SK-N-SH (cell line): ENCODE measurements around the gene CCDC106. TPM values are rescaled to one million over a fixed set of nuclear protein-coding genes. Genes with fewer than 3 reads are reported as not detected.

Experiments
- CTCF ChIA-PET: fragments of 300-600, 350-600 bp; formaldehyde crosslinking; extraction: SDS; loops from one replicate; lab custom pipeline; 2021; lab: Yijun Ruan, JAX
- POLR2A ChIA-PET: fragments of 350-600 bp; sonication (Branson Sonifier 250); formaldehyde crosslinking; extraction: SDS; loops from one replicate; lab custom pipeline; 2020; ENCODE audit warnings: antibody characterized with exemption, inconsistent platforms; lab: Yijun Ruan, JAX
- DNase-seq: peaks from one replicate; pipeline ENCODE4 v3.0.0; 2012
- H2AFZ ChIP-seq: fragments of 200-600 bp; sonication (generic); 2 replicates; pipeline ENCODE4 v1.8.1; 2016; ENCODE audit warnings: antibody characterized with exemption, mild to moderate bottlenecking, low read depth
- H3F3A ChIP-seq: fragments of 200-600 bp; sonication (generic); replicated peaks from 2 replicates; pipeline ENCODE3; 2016; ENCODE audit warnings: antibody characterized with exemption, mild to moderate bottlenecking; ENCODE audit not compliant: insufficient read depth
- H3K27ac ChIP-seq, 2 experiments: fragments of 200-500 bp in 1 of 2; fragments of 200-600 bp in 1 of 2; sonication (Bioruptor generic) in 1 of 2; sonication (generic), shearing (Covaris generic) in 1 of 2; 2 replicates each; pipeline versions ENCODE4 v1.5.1 to v1.6.1; 2014 to 2016; ENCODE audit warnings: low read depth in 2 of 2, inconsistent platforms in 1 of 2, low read length in 1 of 2, mild to moderate bottlenecking in 1 of 2, mixed read lengths in 1 of 2
- H3K27me3 ChIP-seq: fragments of 200-600 bp; sonication (generic), shearing (Covaris generic); 2 replicates; pipeline ENCODE4 v1.6.1; 2016; ENCODE audit warnings: mixed run types; ENCODE audit not compliant: insufficient read depth
- H3K36me3 ChIP-seq, 2 experiments: fragments of 200-500 bp in 1 of 2; fragments of 200-600 bp in 1 of 2; sonication (Bioruptor generic) in 1 of 2; sonication (generic) in 1 of 2; replicated peaks in 1 of 2; 2 replicates each; pipeline versions ENCODE3 to v1.5.1; 2014 to 2016; ENCODE audit warnings: low read length in 1 of 2, mild to moderate bottlenecking in 1 of 2; ENCODE audit not compliant: insufficient read depth in 2 of 2, control insufficient read depth in 1 of 2
- H3K4me1 ChIP-seq, 2 experiments: fragments of 200-500 bp in 1 of 2; fragments of 200-600 bp in 1 of 2; sonication (Bioruptor generic) in 1 of 2; sonication (generic), shearing (Covaris generic) in 1 of 2; 2 replicates each; pipeline versions ENCODE4 v1.5.1 to v1.6.1; 2014 to 2016; ENCODE audit warnings: low read depth in 1 of 2, low read length in 1 of 2, mixed run types in 1 of 2; ENCODE audit not compliant: insufficient read depth in 2 of 2, control insufficient read depth in 1 of 2
- H3K4me2 ChIP-seq: fragments of 200-600 bp; sonication (generic), shearing (Covaris generic); 2 replicates; pipeline ENCODE4 v1.6.1; 2017; ENCODE audit warnings: mixed run types
- H3K4me3 ChIP-seq, 2 experiments: fragments of 200-500 bp in 1 of 2; fragments of 200-600 bp in 1 of 2; sonication (Bioruptor generic) in 1 of 2; sonication (generic), shearing (Covaris generic) in 1 of 2; 2 replicates each; pipeline versions ENCODE4 v1.5.1 to v1.8.1; 2014 to 2016; ENCODE audit warnings: low read depth in 2 of 2, inconsistent platforms in 1 of 2, low read length in 1 of 2, mild to moderate bottlenecking in 1 of 2, mixed read lengths in 1 of 2, moderate library complexity in 1 of 2
- H3K79me2 ChIP-seq: fragments of 200-600 bp; sonication (generic); 2 replicates; pipeline ENCODE4 v1.8.1; 2017; ENCODE audit warnings: mild to moderate bottlenecking; ENCODE audit not compliant: insufficient read depth
- H3K9ac ChIP-seq: fragments of 200-600 bp; sonication (generic); 2 replicates; pipeline ENCODE4 v1.6.1; 2017; ENCODE audit warnings: mixed run types
- H3K9me2 ChIP-seq: fragments of 200-600 bp; sonication (generic); 2 replicates; pipeline ENCODE4 v1.6.1; 2017; ENCODE audit warnings: mixed run types
- H3K9me3 ChIP-seq: fragments of 200-600 bp; sonication (generic); 2 replicates; pipeline ENCODE4 v1.6.1; 2017; ENCODE audit warnings: mixed run types, mild to moderate bottlenecking, moderate library complexity
- H4K20me1 ChIP-seq: fragments of 200-600 bp; sonication (generic); 2 replicates; pipeline ENCODE4 v1.6.1; 2017; ENCODE audit warnings: mild to moderate bottlenecking, mixed run types; ENCODE audit not compliant: insufficient read depth
- CTCF ChIP-seq: fragments of 200-600 bp; sonication (generic); IDR thresholded peaks from 2 replicates; pipeline ENCODE4 v1.6.1; 2017; ENCODE audit warnings: antibody characterized with exemption, mild to moderate bottlenecking, moderate library complexity
- EP300 ChIP-seq, 2 experiments: IDR thresholded peaks; 2 replicates each; pipeline versions ENCODE4 v1.4.0 to v1.6.1; 2012; ENCODE audit warnings: borderline replicate concordance in 1 of 2, low read depth in 1 of 2, low read length in 1 of 2
- FOSL2 ChIP-seq: IDR thresholded peaks from 2 replicates; pipeline ENCODE4 v1.4.0; 2012; ENCODE audit warnings: low read depth, mild to moderate bottlenecking, moderate library complexity, borderline replicate concordance
- FOXM1 ChIP-seq: IDR thresholded peaks from 2 replicates; pipeline ENCODE4 v1.4.0; 2012; ENCODE audit warnings: low read depth, mild to moderate bottlenecking
- GABPA ChIP-seq: IDR thresholded peaks from 2 replicates; pipeline ENCODE4 v1.4.0; 2012; ENCODE audit warnings: low read depth, mild to moderate bottlenecking
- IRF3 ChIP-seq: fragments of 150-350 bp; IDR thresholded peaks from 2 replicates; pipeline ENCODE4 v1.6.1; 2016; ENCODE audit warnings: mild to moderate bottlenecking, low read depth, low read length
- MAX ChIP-seq: IDR thresholded peaks from 2 replicates; pipeline ENCODE4 v1.4.0; 2012; ENCODE audit warnings: low read depth
- MEF2A ChIP-seq: IDR thresholded peaks from 2 replicates; pipeline ENCODE4 v1.4.0; 2012; ENCODE audit warnings: low read depth, borderline replicate concordance
- MXI1 ChIP-seq: IDR thresholded peaks from 2 replicates; pipeline ENCODE4 v1.6.1; 2012; ENCODE audit warnings: mild to moderate bottlenecking, low read depth, low read length, improper control_type of control experiment
- RAD21 ChIP-seq: IDR thresholded peaks from 2 replicates; pipeline ENCODE4 v1.6.1; 2012; ENCODE audit warnings: mild to moderate bottlenecking, low read length
- RCOR1 ChIP-seq: fragments of 150-350 bp; IDR thresholded peaks from 2 replicates; pipeline ENCODE4 v1.6.1; 2017; ENCODE audit warnings: antibody characterized with exemption, low read length
- RFX5 ChIP-seq: IDR thresholded peaks from 2 replicates; pipeline ENCODE4 v1.6.1; 2012; ENCODE audit warnings: mild to moderate bottlenecking, improper control_type of control experiment, low read length
- TAF1 ChIP-seq: IDR thresholded peaks from 2 replicates; pipeline ENCODE4 v1.6.1; 2012; ENCODE audit warnings: low read depth, mild to moderate bottlenecking, low read length, moderate library complexity, borderline replicate concordance
- USF2 ChIP-seq: fragments of 150-350 bp; IDR thresholded peaks from 2 replicates; pipeline ENCODE4 v1.6.1; 2017; ENCODE audit warnings: antibody characterized with exemption, low read length, low read depth, borderline replicate concordance
- WGBS: methylation state at CpG from one replicate; pipeline ENCODE4 v1.1.6; 2017; ENCODE audit warnings: low lambda C conversion rate; 5-methylcytosine and 5-hydroxymethylcytosine counted together
- polyA plus RNA-seq, 3 experiments: library from polyadenylated mRNA; depleted of rRNA; stranded (reverse); fragments of >200 nt; gene quantifications; 2 replicates each; pipeline ENCODE4 v1.2.3, GENCODE V29; 2012

The CCDC106 gene
- polyA plus RNA-seq, 1 of the 3 experiments (the other 2 are of a cell fraction), result 27.1 TPM

GRCh38 chr19:55621673-55622231, 26.3 kb upstream of the CCDC106 start:
- Histone ChIP-seq H3K27me3 (no peaks in the 10 kb centered on the region), H3K4me2 (no peak overlapping the region), H2AFZ (no peak overlapping the region), H3K4me1 (peaks cover 0 to 2% of the 10 kb centered on the region in 2 experiments; a peak in 1 of 4 replicates), H4K20me1 (no peaks in the 10 kb centered on the region), H3K9me3 (no peaks in the 10 kb centered on the region), H3F3A (peaks cover 12% of the 10 kb centered on the region), H3K36me3 (peaks cover 0 to 10% of the 10 kb centered on the region in 2 experiments), H3K4me3 (no peak overlapping the region), H3K79me2 (peaks cover 11% of the 10 kb centered on the region; the same call in 1 of the 2 replicates), H3K9ac (no peak overlapping the region), H3K9me2 (no peaks in the 10 kb centered on the region), H3K27ac (no peak overlapping the region)
- no peak for DNase-seq
- CTCF ChIA-PET, result interaction anchor here (0.6 to 6.7 kb wide), 2 partner anchors 10 to 249 kb away, joined by 3 to 40 read pairs; no protein-coding TSS in a partner anchor
- POLR2A ChIA-PET, result no interaction called here
- TF ChIP-seq CTCF (no peak), EP300 (IDR thresholded peaks at IDR 0.05; ENCODE audit: borderline replicate concordance in 1 of 2, low read depth in 1 of 2, low read length in 1 of 2) (no peak), MEF2A (no peak), MAX (no peak)
- WGBS, result 96% methylated on average over 42 of the region's 55 CpGs

GRCh38 chr19:55622242-55622969, 25.6 kb upstream of the CCDC106 start:
- ChIA-PET CTCF (interaction anchor here (0.6 to 6.7 kb wide), 2 partner anchors 10 to 250 kb away, joined by 3 to 40 read pairs; no protein-coding TSS in a partner anchor), POLR2A (no interaction called here)
- no peaks in the 10 kb centered on the region for H4K20me1 ChIP-seq
- DNase-seq, result no peak
- WGBS, result 95% methylated on average over 32 of the region's 40 CpGs
- H3K27me3 ChIP-seq, result no peaks in the 10 kb centered on the region
- H3K4me3 ChIP-seq, result no peak overlapping the region
- H3K9ac ChIP-seq, result no peak overlapping the region
- TF ChIP-seq FOSL2 (no peak), TAF1 (no peak), RAD21 (no peak), MXI1 (no peak), IRF3 (no peak), GABPA (no peak), FOXM1 (no peak), MAX (no peak), USF2 (no peak), RFX5 (no peak), RCOR1 (no peak)
- TF ChIP-seq, all 33 proteins: peak for 0
- H2AFZ ChIP-seq, result no peak overlapping the region
- peaks cover 0 to 2% of the 10 kb centered on the region in 2 experiments; a peak in 1 of 4 replicates for H3K4me1 ChIP-seq
- no peaks in the 10 kb centered on the region for H3K9me2 ChIP-seq
- H3K27ac ChIP-seq, result no peak overlapping the region
- no peaks in the 10 kb centered on the region for H3K9me3 ChIP-seq
- peaks cover 12% of the 10 kb centered on the region for H3F3A ChIP-seq
- peaks cover 0 to 6% of the 10 kb centered on the region in 2 experiments for H3K36me3 ChIP-seq
- H3K79me2 ChIP-seq, result peaks cover 11% of the 10 kb centered on the region; the same call in 1 of the 2 replicates
- H3K4me2 ChIP-seq, result no peak overlapping the region
